ENCODE data around the gene SIPA1. TPM values are rescaled to one million over a fixed set of nuclear protein-coding genes. Genes with fewer than 3 reads are reported as not detected.
A peak's percentile ranks its signal among the peaks of the same experiment; 100 is the strongest.

Gene SIPA1
- total RNA-seq, 1 experiment from 2014 or later = 11.3 TPM

- no peak for DNase-seq (ENCODE audit: low spot score)
Measured at GRCh38 chr11:65642014-65642671, 4.2 kb downstream of the SIPA1 start.

GRCh38 chr11:65643971-65644370, 6.1 kb downstream of the SIPA1 start:
- DNase-seq (ENCODE audit: low spot score) = no peak

GRCh38 chr11:65644837-65645236, 6.9 kb downstream of the SIPA1 start:
- DNase-seq (ENCODE audit: low spot score) = no peak

- DNase-seq (ENCODE audit: low spot score) = no peak
Measured at GRCh38 chr11:65645710-65646109, 7.8 kb downstream of the SIPA1 start.

GRCh38 chr11:65646288-65646957, 8.5 kb downstream of the SIPA1 start:
- no peak for DNase-seq (ENCODE audit: low spot score)

DNA sequence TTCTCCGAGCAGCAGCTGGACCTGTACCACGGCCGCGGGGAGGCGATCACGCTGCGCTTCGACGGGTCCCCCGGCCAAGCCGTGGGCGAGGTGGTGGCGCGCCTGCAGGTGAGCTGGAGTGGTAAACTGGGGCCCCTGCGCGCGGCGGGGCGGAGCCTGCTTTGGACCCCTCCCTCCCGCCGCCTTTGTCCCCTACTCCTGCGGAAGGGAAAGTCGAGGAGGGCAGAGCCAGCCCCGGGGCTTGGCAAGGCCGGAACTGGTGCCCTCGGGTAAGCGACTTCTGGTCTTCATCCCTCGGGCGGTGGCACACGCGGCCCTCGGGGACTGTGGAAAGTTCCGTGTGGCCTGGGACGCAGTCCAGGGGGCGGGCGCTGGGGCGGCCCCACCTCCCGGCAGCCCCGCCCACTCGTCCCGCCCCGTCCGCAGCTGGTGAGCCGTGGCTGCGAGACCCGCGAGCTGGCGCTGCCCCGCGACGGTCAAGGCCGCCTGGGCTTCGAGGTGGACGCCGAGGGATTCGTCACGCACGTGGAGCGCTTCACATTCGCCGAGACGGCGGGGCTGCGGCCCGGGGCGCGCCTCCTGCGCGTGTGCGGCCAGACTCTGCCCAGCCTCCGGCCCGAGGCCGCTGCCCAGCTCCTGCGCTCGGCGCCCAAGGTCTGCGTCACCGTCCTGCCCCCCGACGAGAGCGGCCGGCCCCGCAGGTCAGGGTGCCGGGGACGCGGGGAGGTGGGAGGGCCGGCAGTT, 9.2 kb downstream of the SIPA1 start:
- DNase-seq (ENCODE audit: low spot score) = no peak

- no peak for DNase-seq (ENCODE audit: low spot score)
Measured at GRCh38 chr11:65648997-65649493, 11.1 kb downstream of the SIPA1 start.

GRCh38 chr11:65649656-65650546, 12.0 kb downstream of the SIPA1 start:
- DNase-seq (ENCODE audit: low spot score) = no peak

- DNase-seq (ENCODE audit: low spot score) = no peak
Measured at GRCh38 chr11:65650547-65651338, 12.8 kb downstream of the SIPA1 start.

DNA sequence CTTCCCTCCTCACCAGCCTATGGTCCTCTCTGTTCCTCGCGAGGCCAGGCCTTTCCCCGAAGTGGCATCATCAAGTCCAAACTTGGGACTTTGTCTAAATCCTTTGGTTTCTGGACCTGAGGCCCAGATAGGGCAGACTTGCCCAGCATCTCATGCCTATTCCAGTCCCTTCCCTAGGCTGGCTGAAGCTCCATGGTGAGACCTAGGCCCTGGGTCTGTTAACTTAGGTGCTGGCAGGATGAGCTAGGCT, 13.4 kb downstream of the SIPA1 start:
- no peak for DNase-seq (ENCODE audit: low spot score)

GRCh38 chr11:65651589-65652510, 13.9 kb downstream of the SIPA1 start:
- no peak for DNase-seq (ENCODE audit: low spot score)

DNA sequence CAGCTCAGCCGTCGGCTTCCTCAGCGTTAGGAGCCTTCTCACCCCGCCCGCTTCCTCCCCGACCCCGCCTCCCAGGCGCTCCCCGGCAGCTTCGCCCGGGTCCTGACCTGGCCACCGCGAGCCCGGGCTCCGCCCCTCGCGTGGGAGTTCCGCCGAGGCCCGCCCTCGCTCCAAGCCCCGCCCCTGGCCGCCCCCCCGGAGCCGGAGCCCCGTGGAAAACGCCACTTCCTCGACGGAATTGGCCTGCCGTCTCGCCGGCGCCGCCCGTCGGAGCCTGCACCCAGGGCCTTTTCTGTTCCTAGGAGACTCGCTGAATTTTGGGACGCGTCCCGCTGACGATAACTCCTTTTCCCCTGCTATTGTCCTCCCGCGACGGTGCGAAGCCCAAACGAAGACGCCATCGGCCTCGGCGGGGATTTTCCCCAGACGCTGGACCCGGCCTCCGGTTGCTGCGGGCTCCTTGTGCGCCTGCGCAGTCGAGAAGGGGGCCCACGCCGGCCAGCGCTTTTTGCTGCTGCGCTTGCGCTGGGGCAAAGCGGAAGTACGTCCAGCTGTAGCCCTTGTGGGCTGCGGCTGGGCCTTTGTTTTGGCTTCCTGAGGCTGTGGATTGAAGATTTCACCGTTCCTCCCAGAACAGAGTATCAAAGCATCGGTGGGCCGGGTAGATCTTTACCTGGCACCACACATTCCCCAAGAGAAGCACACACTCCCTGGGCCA, 14.8 kb downstream of the SIPA1 start:
- peak; percentile 91 for DNase-seq (ENCODE audit: low spot score)

DNA sequence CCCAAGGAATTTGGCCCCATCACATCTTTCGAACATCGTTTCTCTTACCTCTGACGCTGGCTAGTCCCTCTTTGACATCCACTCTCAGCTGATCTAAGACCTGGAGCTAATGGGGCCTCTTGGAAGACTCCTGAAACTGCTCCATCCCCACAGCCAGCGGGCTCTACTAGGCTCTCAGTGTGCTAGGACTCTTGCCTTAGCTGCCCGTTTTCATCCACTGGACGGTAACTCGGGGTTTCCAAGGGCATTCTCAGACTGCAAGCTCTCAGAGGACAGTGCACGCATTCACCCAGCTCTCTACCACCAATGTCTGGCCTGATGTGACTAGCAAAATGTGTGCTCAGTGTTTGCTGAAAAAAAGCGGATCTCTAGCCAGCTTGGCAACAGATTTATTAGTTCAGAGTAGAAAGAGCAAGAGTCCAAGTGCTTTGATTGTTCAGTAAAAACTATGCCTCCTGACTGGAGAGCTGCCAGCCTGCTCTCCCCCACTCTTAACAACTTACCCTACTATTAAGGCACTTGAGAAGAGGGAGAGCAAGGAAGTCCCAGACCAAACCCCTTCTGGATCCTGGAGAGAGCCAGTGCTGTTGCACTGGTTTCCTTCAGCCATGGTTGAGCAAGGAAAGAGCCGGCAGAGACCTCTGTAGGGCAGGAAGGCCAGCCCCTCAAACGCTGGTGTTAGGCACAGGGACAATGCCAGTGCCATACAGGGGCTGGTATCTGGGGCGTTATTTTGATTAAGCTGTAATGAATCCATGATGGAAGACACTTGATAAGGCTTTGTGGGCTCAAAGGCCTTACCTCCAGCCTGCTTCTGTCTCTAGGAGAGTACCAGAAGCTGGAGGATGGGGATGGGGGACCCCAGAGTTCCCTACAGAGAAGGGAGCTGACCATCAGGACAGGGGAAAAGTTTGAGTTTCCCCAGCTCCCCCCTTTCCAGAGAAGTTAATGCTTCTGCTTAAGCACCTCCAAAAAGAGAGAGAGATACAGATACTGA, 15.6 kb downstream of the SIPA1 start:
- DNase-seq (ENCODE audit: low spot score) = no peak

GRCh38 chr11:65654375-65655349, 16.8 kb downstream of the SIPA1 start:
- DNase-seq (ENCODE audit: low spot score) = no peak

GRCh38 chr11:65655570-65656332, 17.9 kb downstream of the SIPA1 start:
- DNase-seq (ENCODE audit: low spot score) = no peak

- DNase-seq (ENCODE audit: low spot score) = no peak
Measured at GRCh38 chr11:65657426-65657825, 19.5 kb downstream of the SIPA1 start.
